Fibroblast of lung (primary cell): ENCODE data around the gene CNPPD1. TPM values are rescaled to one million over a fixed set of nuclear protein-coding genes. Genes with fewer than 3 reads are reported as not detected.

Experiments
- DNase-seq, 2 donors: peaks; one replicate each; pipeline versions ENCODE4 v3.0.0 to v3.0.0-alpha.2; 2010; ENCODE audit warnings: low read depth in 2 of 2
- H2AFZ ChIP-seq: 2 replicates; pipeline ENCODE4 v1.5.1; 2012; ENCODE audit warnings: low read length, control low read depth, inconsistent platforms
- H3K27ac ChIP-seq: 2 replicates; pipeline ENCODE4 v1.5.1; 2011; ENCODE audit warnings: low read length, control low read depth; ENCODE audit not compliant: insufficient read depth
- H3K27me3 ChIP-seq: 2 replicates; pipeline ENCODE4 v1.5.1; 2011; ENCODE audit warnings: mild to moderate bottlenecking, low read length; ENCODE audit not compliant: control insufficient read depth, insufficient read depth
- H3K36me3 ChIP-seq: 2 replicates; pipeline ENCODE4 v1.5.1; 2011; ENCODE audit warnings: low read length; ENCODE audit not compliant: control insufficient read depth, insufficient read depth
- H3K4me1 ChIP-seq: 2 replicates; pipeline ENCODE4 v1.5.1; 2011; ENCODE audit warnings: low read length; ENCODE audit not compliant: control insufficient read depth, insufficient read depth; ENCODE audit errors: extremely low read depth
- H3K4me2 ChIP-seq: 2 replicates; pipeline ENCODE4 v1.5.1; 2011; ENCODE audit warnings: low read length, control low read depth; ENCODE audit not compliant: insufficient read depth; ENCODE audit errors: extremely low read depth
- H3K4me3 ChIP-seq, 4 experiments: fragments of 200-600 bp in 1 of 4; sonication (generic) in 1 of 4; replicated peaks in 1 of 4; 2 replicates each; pipeline ENCODE4 v1.5.1; 2011 to 2016; ENCODE audit warnings: low read length in 4 of 4, low read depth in 3 of 4, mild to moderate bottlenecking in 3 of 4, control low read depth in 2 of 4, inconsistent platforms in 1 of 4, mixed read lengths in 1 of 4; ENCODE audit not compliant: insufficient read depth in 1 of 4; ENCODE audit errors: control extremely low read depth in 1 of 4
- H3K79me2 ChIP-seq: 2 replicates; pipeline ENCODE4 v1.5.1; 2012; ENCODE audit warnings: mild to moderate bottlenecking, low read length, inconsistent platforms; ENCODE audit not compliant: control insufficient read depth, insufficient read depth
- H3K9ac ChIP-seq: 2 replicates; pipeline ENCODE4 v1.5.1; 2011; ENCODE audit warnings: mild to moderate bottlenecking, low read length, control low read depth; ENCODE audit not compliant: insufficient read depth
- H3K9me3 ChIP-seq: 2 replicates; pipeline ENCODE4 v1.5.1; 2012; ENCODE audit warnings: low read depth, low read length; ENCODE audit not compliant: control insufficient read depth, insufficient read depth
- H4K20me1 ChIP-seq: 2 replicates; pipeline ENCODE4 v1.5.1; 2011; ENCODE audit warnings: low read length; ENCODE audit not compliant: control insufficient read depth, insufficient read depth; ENCODE audit errors: extremely low read depth
- CTCF ChIP-seq, 2 donors: IDR thresholded peaks in 1 of 2; conservative IDR thresholded peaks in 1 of 2; 1 replicate in 1 of 2; 2 replicates in 1 of 2; pipeline ENCODE4 v1.5.1; 2011 to 2012; ENCODE audit warnings: low read length in 2 of 2, control low read depth in 1 of 2, inconsistent platforms in 1 of 2, low read depth in 1 of 2, mild to moderate bottlenecking in 1 of 2
- EZH2 ChIP-seq: IDR thresholded peaks from 2 replicates; pipeline ENCODE4 v1.5.1; 2012; ENCODE audit warnings: low read length, control low read depth, mild to moderate bottlenecking; ENCODE audit errors: missing control alignments
- polyA plus RNA-seq, 2 donors: library from polyadenylated mRNA; depleted of rRNA in 1 of 2; stranded (reverse) in 1 of 2; unstranded in 1 of 2; fragments of >200 nt; gene quantifications; 2 replicates each; pipeline ENCODE4 v1.2.1, GENCODE V29; 2011 to 2012; ENCODE audit warnings: missing spikeins in 1 of 2
- total RNA-seq: library from RNA; depleted of rRNA; stranded (reverse); fragments of >200 nt; gene quantifications from 2 replicates; pipeline ENCODE4 v1.2.1, GENCODE V29; 2014

Gene CNPPD1
- total and polyA plus RNA-seq, 2 donors (not counting 1 experiment from before 2014, with no cell fraction given) = 33.5 to 42.2 TPM

- no peak overlapping the region for H2AFZ ChIP-seq
- H3K27ac ChIP-seq = no peak overlapping the region
- H3K9me3 ChIP-seq = no peaks in the 10 kb centered on the region
Observed at GRCh38 chr2:219174801-219175200, 1.9 kb downstream of the CNPPD1 start.

GRCh38 chr2:219174146-219174545 is 2.6 kb downstream of the CNPPD1 start:
- Histone ChIP-seq H3K27ac (no peak overlapping the region), H4K20me1 (no peaks in the 10 kb centered on the region), H3K9me3 (no peaks in the 10 kb centered on the region), H3K4me2 (no peak overlapping the region), H3K4me3 (no peak overlapping the region), H3K36me3 (peaks cover 13% of the 10 kb centered on the region), H3K27me3 (no peaks in the 10 kb centered on the region), H3K79me2 (peaks cover 17% of the 10 kb centered on the region), H3K9ac (no peak overlapping the region), H2AFZ (no peak overlapping the region), H3K4me1 (peaks cover 9% of the 10 kb centered on the region)
- no peak for DNase-seq
- TF ChIP-seq CTCF (conservative IDR thresholded peaks at IDR 0.05 in 1 of 2, IDR thresholded peaks at IDR 0.05 in 1 of 2; ENCODE audit: low read depth in 1 of 2, low read length in 2 of 2) (no peak), EZH2 (no peak)

More at GRCh38 chr2:219174801-219175200, 1.9 kb downstream of the CNPPD1 start:
- Histone ChIP-seq H3K4me2 (no peak overlapping the region), H3K79me2 (peaks cover 23% of the 10 kb centered on the region), H3K36me3 (peaks cover 13% of the 10 kb centered on the region), H3K4me3 (no peak overlapping the region), H3K4me1 (peaks cover 12% of the 10 kb centered on the region), H3K9ac (no peak overlapping the region), H4K20me1 (no peaks in the 10 kb centered on the region), H3K27me3 (no peaks in the 10 kb centered on the region)
- no peak for DNase-seq
- TF ChIP-seq EZH2 (no peak), CTCF (conservative IDR thresholded peaks at IDR 0.05 in 1 of 2, IDR thresholded peaks at IDR 0.05 in 1 of 2; ENCODE audit: low read depth in 1 of 2, low read length in 2 of 2) (no peak)

- Histone ChIP-seq H3K9me3 (no peaks in the 10 kb centered on the region), H3K27ac (no peak overlapping the region), H3K4me2 (no peak overlapping the region), H4K20me1 (no peaks in the 10 kb centered on the region), H3K36me3 (peaks cover 13% of the 10 kb centered on the region), H3K79me2 (peaks cover 11% of the 10 kb centered on the region), H3K27me3 (no peaks in the 10 kb centered on the region), H3K4me1 (peaks cover 6% of the 10 kb centered on the region), H3K4me3 (no peak overlapping the region), H3K9ac (no peak overlapping the region), H2AFZ (no peak overlapping the region)
- DNase-seq = no peak
- TF ChIP-seq EZH2 (no peak), CTCF (conservative IDR thresholded peaks at IDR 0.05 in 1 of 2, IDR thresholded peaks at IDR 0.05 in 1 of 2; ENCODE audit: low read depth in 1 of 2, low read length in 2 of 2) (no peak)
Observed at GRCh38 chr2:219173176-219173575, 3.5 kb downstream of the CNPPD1 start.
